HL-60 (cell line): ENCODE results near the gene UROD.

Experiments used
- DNase-seq, 2 experiments: peaks; one replicate each; pipeline ENCODE4 v3.0.0-alpha.2; 2010 to 2020; ENCODE audit warnings: low read depth in 1 of 2, low spot score in 1 of 2
- H3K27ac ChIP-seq: fragments of 250-450 bp; sonication (Bioruptor Pico); replicated peaks from 2 replicates; pipeline ENCODE4 v1.5.1; 2020; ENCODE audit warnings: mild to moderate bottlenecking, moderate library complexity
- H3K27me3 ChIP-seq: fragments of 250-450 bp; sonication (Bioruptor Pico); 2 replicates; pipeline ENCODE4 v1.5.1; 2021; ENCODE audit warnings: mild to moderate bottlenecking, moderate library complexity; ENCODE audit not compliant: insufficient read depth, poor library complexity, severe bottlenecking
- H3K4me3 ChIP-seq: replicated peaks from 2 replicates; pipeline ENCODE4 v1.5.1; 2011; ENCODE audit warnings: mild to moderate bottlenecking, control low read depth, low read length; ENCODE audit not compliant: insufficient read depth
- GABPA ChIP-seq: IDR thresholded peaks from 2 replicates; pipeline ENCODE4 v1.6.1; 2012; ENCODE audit warnings: low read depth
- POLR2AphosphoS5 ChIP-seq: IDR thresholded peaks from 2 replicates; pipeline ENCODE4 v1.6.1; 2012; ENCODE audit warnings: low read depth
- SPI1 ChIP-seq: IDR thresholded peaks from 2 replicates; pipeline ENCODE4 v1.6.1; 2012; ENCODE audit warnings: low read depth, mild to moderate bottlenecking, borderline replicate concordance
- TF ChIP-seq, protein P1 (sequence below): IDR thresholded peaks from one replicate; pipeline ENCODE4 v1.5.1; 2011; ENCODE audit warnings: low read length, control low read depth, inconsistent platforms; ENCODE audit not compliant: insufficient read depth
- TF ChIP-seq, protein P2 (sequence below): IDR thresholded peaks from 2 replicates; pipeline ENCODE4 v1.6.1; 2012; ENCODE audit warnings: low read depth; ENCODE audit not compliant: insufficient replicate concordance

The UROD gene

DNA sequence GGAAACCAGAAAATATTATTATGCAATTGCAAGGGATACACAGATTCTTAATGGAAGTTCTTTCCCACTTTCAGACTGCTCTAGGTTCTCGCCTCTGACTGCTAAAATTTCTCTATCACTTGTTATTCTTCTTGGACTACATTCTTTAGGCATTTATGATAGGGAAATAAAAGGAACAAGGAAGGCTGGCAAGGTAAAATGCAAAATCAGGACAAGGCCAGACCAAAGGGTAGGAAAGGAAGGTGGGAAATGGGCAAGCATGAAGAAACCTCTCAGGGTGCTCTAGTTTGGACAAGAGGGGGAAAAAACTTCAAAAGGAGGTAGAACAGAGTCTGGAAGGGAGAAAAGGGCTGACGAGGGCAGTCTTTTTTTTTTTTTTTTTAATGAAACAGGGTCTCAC, 26.2 kb downstream of the UROD start:
- Histone ChIP-seq H3K27me3 (no peaks in the 10 kb centered on the region), H3K27ac (no peak overlapping the region), H3K4me3 (no peak overlapping the region)
- TF ChIP-seq, protein P1, sequence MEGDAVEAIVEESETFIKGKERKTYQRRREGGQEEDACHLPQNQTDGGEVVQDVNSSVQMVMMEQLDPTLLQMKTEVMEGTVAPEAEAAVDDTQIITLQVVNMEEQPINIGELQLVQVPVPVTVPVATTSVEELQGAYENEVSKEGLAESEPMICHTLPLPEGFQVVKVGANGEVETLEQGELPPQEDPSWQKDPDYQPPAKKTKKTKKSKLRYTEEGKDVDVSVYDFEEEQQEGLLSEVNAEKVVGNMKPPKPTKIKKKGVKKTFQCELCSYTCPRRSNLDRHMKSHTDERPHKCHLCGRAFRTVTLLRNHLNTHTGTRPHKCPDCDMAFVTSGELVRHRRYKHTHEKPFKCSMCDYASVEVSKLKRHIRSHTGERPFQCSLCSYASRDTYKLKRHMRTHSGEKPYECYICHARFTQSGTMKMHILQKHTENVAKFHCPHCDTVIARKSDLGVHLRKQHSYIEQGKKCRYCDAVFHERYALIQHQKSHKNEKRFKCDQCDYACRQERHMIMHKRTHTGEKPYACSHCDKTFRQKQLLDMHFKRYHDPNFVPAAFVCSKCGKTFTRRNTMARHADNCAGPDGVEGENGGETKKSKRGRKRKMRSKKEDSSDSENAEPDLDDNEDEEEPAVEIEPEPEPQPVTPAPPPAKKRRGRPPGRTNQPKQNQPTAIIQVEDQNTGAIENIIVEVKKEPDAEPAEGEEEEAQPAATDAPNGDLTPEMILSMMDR: no peak
- TF ChIP-seq, protein P2, sequence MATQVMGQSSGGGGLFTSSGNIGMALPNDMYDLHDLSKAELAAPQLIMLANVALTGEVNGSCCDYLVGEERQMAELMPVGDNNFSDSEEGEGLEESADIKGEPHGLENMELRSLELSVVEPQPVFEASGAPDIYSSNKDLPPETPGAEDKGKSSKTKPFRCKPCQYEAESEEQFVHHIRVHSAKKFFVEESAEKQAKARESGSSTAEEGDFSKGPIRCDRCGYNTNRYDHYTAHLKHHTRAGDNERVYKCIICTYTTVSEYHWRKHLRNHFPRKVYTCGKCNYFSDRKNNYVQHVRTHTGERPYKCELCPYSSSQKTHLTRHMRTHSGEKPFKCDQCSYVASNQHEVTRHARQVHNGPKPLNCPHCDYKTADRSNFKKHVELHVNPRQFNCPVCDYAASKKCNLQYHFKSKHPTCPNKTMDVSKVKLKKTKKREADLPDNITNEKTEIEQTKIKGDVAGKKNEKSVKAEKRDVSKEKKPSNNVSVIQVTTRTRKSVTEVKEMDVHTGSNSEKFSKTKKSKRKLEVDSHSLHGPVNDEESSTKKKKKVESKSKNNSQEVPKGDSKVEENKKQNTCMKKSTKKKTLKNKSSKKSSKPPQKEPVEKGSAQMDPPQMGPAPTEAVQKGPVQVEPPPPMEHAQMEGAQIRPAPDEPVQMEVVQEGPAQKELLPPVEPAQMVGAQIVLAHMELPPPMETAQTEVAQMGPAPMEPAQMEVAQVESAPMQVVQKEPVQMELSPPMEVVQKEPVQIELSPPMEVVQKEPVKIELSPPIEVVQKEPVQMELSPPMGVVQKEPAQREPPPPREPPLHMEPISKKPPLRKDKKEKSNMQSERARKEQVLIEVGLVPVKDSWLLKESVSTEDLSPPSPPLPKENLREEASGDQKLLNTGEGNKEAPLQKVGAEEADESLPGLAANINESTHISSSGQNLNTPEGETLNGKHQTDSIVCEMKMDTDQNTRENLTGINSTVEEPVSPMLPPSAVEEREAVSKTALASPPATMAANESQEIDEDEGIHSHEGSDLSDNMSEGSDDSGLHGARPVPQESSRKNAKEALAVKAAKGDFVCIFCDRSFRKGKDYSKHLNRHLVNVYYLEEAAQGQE: no peak
- TF ChIP-seq GABPA (no peak), SPI1 (no peak), POLR2AphosphoS5 (no peak)
- no peak for DNase-seq

DNA sequence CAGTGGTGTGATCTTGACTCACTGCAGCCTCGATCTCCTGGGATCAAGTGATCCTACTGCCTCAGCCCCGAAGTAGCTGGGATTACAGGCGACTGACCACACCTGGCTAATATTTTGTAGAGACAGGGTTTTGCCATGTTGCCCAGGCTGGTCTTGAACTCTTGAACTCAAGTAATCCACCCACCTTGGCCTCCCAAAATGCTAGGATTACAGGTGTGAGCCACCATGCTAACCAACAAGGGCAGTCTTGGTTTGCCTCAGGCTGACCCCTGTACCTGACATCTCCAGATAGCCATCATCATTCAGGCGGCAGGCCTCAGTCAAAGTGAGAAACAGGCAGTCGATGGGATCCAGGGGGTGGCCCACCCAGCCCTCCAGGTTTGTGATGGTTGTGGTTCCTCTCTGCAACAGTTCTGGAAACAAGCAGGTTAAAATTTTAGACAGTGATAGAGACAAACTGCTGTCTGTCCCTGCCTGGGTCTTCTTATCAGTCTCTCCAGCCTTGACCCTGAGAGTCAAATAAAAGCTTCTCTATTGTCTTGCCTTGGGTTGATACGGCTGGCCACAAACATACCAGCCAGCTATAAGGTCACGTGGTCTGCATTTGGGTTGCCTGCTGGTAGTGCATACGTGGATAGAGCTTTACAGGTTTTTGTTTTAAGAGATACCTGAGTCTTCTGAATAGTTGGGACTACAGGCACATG, 26.8 kb downstream of the UROD start:
- DNase-seq: no peak
- TF ChIP-seq, protein P1: no peak
- no peak for TF ChIP-seq POLR2AphosphoS5
- TF ChIP-seq GABPA: no peak
- no peak for TF ChIP-seq SPI1
- TF ChIP-seq, protein P2: no peak
- Histone ChIP-seq H3K4me3 (no peak overlapping the region), H3K27ac (no peak overlapping the region), H3K27me3 (no peaks in the 10 kb centered on the region)

DNA sequence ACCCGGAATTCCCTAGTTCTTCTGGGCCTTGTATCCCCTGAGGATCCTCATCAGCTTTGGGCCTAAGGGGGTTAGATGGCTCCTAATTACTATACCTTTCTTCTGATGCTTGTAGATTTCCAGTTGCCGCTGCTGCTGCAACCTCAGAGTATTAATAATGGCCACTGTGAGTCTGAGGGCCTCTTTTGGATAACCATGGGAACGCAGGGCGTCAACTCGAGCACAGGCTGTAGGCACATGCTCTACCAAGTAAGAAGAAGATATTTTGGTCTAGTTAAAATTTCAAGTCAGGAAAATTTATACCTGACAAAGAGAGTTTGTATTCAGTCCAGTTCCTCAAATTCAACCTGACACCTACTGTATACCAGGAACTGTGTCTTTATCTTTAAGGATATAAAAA, 28.2 kb downstream of the UROD start:
- DNase-seq: no peak
- H3K4me3 ChIP-seq: no peak overlapping the region
- no peak overlapping the region for H3K27ac ChIP-seq
- H3K27me3 ChIP-seq: no peaks in the 10 kb centered on the region
- TF ChIP-seq GABPA: no peak
- no peak for TF ChIP-seq POLR2AphosphoS5
- TF ChIP-seq, protein P2: no peak
- TF ChIP-seq, protein P1: no peak
- no peak for TF ChIP-seq SPI1
